Astrocyte (in vitro differentiated cells and primary cell): ENCODE measurements around the gene ZNF597. TPM values are rescaled to one million over a fixed set of nuclear protein-coding genes. Genes with fewer than 3 reads are reported as not detected.

Experiments
- DNase-seq: peaks from one replicate; pipeline ENCODE4 v3.0.0-alpha.2; 2010; ENCODE audit warnings: low read depth
- FAIRE-seq: peaks from 2 replicates; lab custom pipeline; 2011; peaks lifted over from hg19 to GRCh38; lab: Jason Lieb, UNC
- H2AFZ ChIP-seq: 2 replicates; pipeline ENCODE4 v1.6.0; 2012; ENCODE audit warnings: low read depth, low read length, inconsistent platforms
- H3K27ac ChIP-seq: 2 replicates; pipeline ENCODE4 v1.5.1; 2011; ENCODE audit warnings: low read depth, low read length, inconsistent platforms
- H3K27me3 ChIP-seq: 2 replicates; pipeline ENCODE4 v1.6.0; 2011; ENCODE audit warnings: low read length, inconsistent platforms; ENCODE audit not compliant: insufficient read depth
- H3K36me3 ChIP-seq: 2 replicates; pipeline ENCODE4 v1.5.1; 2011; ENCODE audit warnings: low read length, inconsistent platforms; ENCODE audit not compliant: insufficient read depth
- H3K4me1 ChIP-seq: 2 replicates; pipeline ENCODE4 v1.5.1; 2011; ENCODE audit warnings: low read length, inconsistent platforms; ENCODE audit not compliant: insufficient read depth
- H3K4me2 ChIP-seq: 2 replicates; pipeline ENCODE4 v1.6.0; 2012; ENCODE audit warnings: low read length, inconsistent platforms
- H3K4me3 ChIP-seq: 2 replicates; pipeline ENCODE4 v1.5.1; 2011; ENCODE audit warnings: low read depth, mild to moderate bottlenecking, low read length, inconsistent platforms; ENCODE audit not compliant: insufficient read depth
- H3K79me2 ChIP-seq: 2 replicates; pipeline ENCODE4 v1.6.0; 2012; ENCODE audit warnings: mild to moderate bottlenecking, low read length, inconsistent platforms; ENCODE audit not compliant: insufficient read depth
- H3K9ac ChIP-seq: 2 replicates; pipeline ENCODE4 v1.6.0; 2012; ENCODE audit warnings: mild to moderate bottlenecking, low read length, inconsistent platforms
- H3K9me3 ChIP-seq: 2 replicates; pipeline ENCODE4 v1.5.1; 2012; ENCODE audit warnings: low read depth, mild to moderate bottlenecking, low read length, inconsistent platforms; ENCODE audit not compliant: insufficient read depth
- H4K20me1 ChIP-seq: 2 replicates; pipeline ENCODE4 v1.6.0; 2012; ENCODE audit warnings: low read length, inconsistent platforms; ENCODE audit not compliant: insufficient read depth
- H3K27ac Mint-ChIP-seq: one replicate; pipeline ENCODE4 v1.8.0; 2021; ENCODE audit warnings: mild to moderate bottlenecking, mixed read lengths; ENCODE audit not compliant: unreplicated experiment
- H3K27me3 Mint-ChIP-seq: one replicate; pipeline ENCODE4 v1.8.0; 2021; ENCODE audit warnings: low read depth, mixed read lengths; ENCODE audit not compliant: unreplicated experiment
- H3K36me3 Mint-ChIP-seq: one replicate; pipeline ENCODE4 v1.8.0; 2021; ENCODE audit warnings: low read depth, mixed read lengths; ENCODE audit not compliant: unreplicated experiment
- H3K4me1 Mint-ChIP-seq: one replicate; pipeline ENCODE4 v1.8.0; 2021; ENCODE audit warnings: low read depth, mixed read lengths; ENCODE audit not compliant: unreplicated experiment
- H3K4me3 Mint-ChIP-seq: one replicate; pipeline ENCODE4 v1.8.0; 2021; ENCODE audit warnings: mild to moderate bottlenecking, moderate library complexity, mixed read lengths; ENCODE audit not compliant: unreplicated experiment
- H3K9me3 Mint-ChIP-seq: one replicate; pipeline ENCODE4 v1.8.0; 2021; ENCODE audit warnings: mild to moderate bottlenecking, mixed read lengths; ENCODE audit not compliant: unreplicated experiment
- CTCF ChIP-seq: IDR thresholded peaks from 2 replicates; pipeline ENCODE4 v1.5.1; 2011; ENCODE audit warnings: low read depth, mild to moderate bottlenecking, inconsistent platforms, low read length, moderate library complexity; ENCODE audit not compliant: insufficient read depth
- EZH2 ChIP-seq: IDR thresholded peaks from 2 replicates; pipeline ENCODE4 v1.6.1; 2012; ENCODE audit warnings: mild to moderate bottlenecking, low read length, inconsistent platforms; ENCODE audit not compliant: insufficient read depth
- total RNA-seq: library from RNA; stranded (reverse); gene quantifications from 2 replicates; pipeline ENCODE4 v1.2.1, GENCODE V29; 2021

Gene ZNF597
- total RNA-seq, 1 donor from 2014 or later: 4.7 TPM

- H4K20me1 ChIP-seq: no peaks in the 10 kb centered on the region
- H3K79me2 ChIP-seq: no peaks in the 10 kb centered on the region
- H3K36me3 ChIP-seq: no peaks in the 10 kb centered on the region
- H3K9ac ChIP-seq: no peak overlapping the region
- peaks cover 7% of the 10 kb centered on the region for H3K36me3 Mint-ChIP-seq
- H3K4me1 Mint-ChIP-seq: no peaks in the 10 kb centered on the region
- H3K4me3 ChIP-seq: no peak overlapping the region
- FAIRE-seq: no peak
- no peak for TF ChIP-seq CTCF
- TF ChIP-seq EZH2: no peak
- no peak overlapping the region for H3K27ac ChIP-seq
- H3K4me3 Mint-ChIP-seq: no peak overlapping the region
- H2AFZ ChIP-seq: no peak overlapping the region
- H3K4me2 ChIP-seq: no peak overlapping the region
- no peaks in the 10 kb centered on the region for H3K9me3 ChIP-seq
- no peaks in the 10 kb centered on the region for H3K27me3 Mint-ChIP-seq
- DNase-seq: no peak
- H3K27me3 ChIP-seq: no peaks in the 10 kb centered on the region
- H3K27ac Mint-ChIP-seq: peak overlapping the region; percentile 43
- H3K9me3 Mint-ChIP-seq: no peaks in the 10 kb centered on the region
- no peaks in the 10 kb centered on the region for H3K4me1 ChIP-seq
These were observed 47.8 kb upstream of the ZNF597 start for GRCh38 chr16:3490911-3491629.

GRCh38 chr16:3488801-3489200, 45.5 kb upstream of the ZNF597 start:
- no peaks in the 10 kb centered on the region for H3K27me3 ChIP-seq
- Mint-ChIP-seq H3K9me3 (no peaks in the 10 kb centered on the region), H3K27ac (no peak overlapping the region), H3K4me1 (no peaks in the 10 kb centered on the region), H3K4me3 (no peak overlapping the region), H3K27me3 (no peaks in the 10 kb centered on the region), H3K36me3 (peaks cover 8% of the 10 kb centered on the region)
- H3K79me2 ChIP-seq: no peaks in the 10 kb centered on the region
- no peak overlapping the region for H3K4me3 ChIP-seq
- no peak overlapping the region for H3K4me2 ChIP-seq
- no peak for DNase-seq
- no peak for FAIRE-seq
- TF ChIP-seq CTCF (no peak), EZH2 (no peak)
- no peaks in the 10 kb centered on the region for H3K4me1 ChIP-seq
- H2AFZ ChIP-seq: no peak overlapping the region
- H3K27ac ChIP-seq: no peak overlapping the region
- H3K9me3 ChIP-seq: no peaks in the 10 kb centered on the region
- no peak overlapping the region for H3K9ac ChIP-seq
- H3K36me3 ChIP-seq: no peaks in the 10 kb centered on the region
- peaks cover 3% of the 10 kb centered on the region for H4K20me1 ChIP-seq
